Measurements from ENCODE around the gene ZBTB12.

GRCh38 chr6:31906122-31906521, 4.2 kb upstream of the ZBTB12 start:
- TF ChIP-seq MYBL2 (IDR thresholded peaks at IDR 0.05; ENCODE audit: low read depth): no peak
- no peak for TF ChIP-seq MYBL2 (CRISPR knock-in tag; IDR thresholded peaks at IDR 0.05; ENCODE audit: borderline replicate concordance)
- no peak for TF ChIP-seq FIP1L1 (IDR thresholded peaks at IDR 0.05; ENCODE audit: low read depth, low read length, poor library complexity, severe bottlenecking)
- TF ChIP-seq KLF13 (tag; IDR thresholded peaks at IDR 0.05; ENCODE audit: borderline replicate concordance, low read depth): no peak
- no peak for TF ChIP-seq ZNF121 (CRISPR knock-in tag; conservative IDR thresholded peaks at IDR 0.05)
- no peak for TF ChIP-seq POLR2A (conservative IDR thresholded peaks at IDR 0.05)
- no peak for TF ChIP-seq BRF2 (IDR thresholded peaks at IDR 0.05; ENCODE audit: borderline replicate concordance, insufficient read depth, insufficient read length)
- TF ChIP-seq SRF (CRISPR knock-in tag; IDR thresholded peaks at IDR 0.05): no peak
- TF ChIP-seq LEF1 (IDR thresholded peaks at IDR 0.05): no peak
